Smooth muscle cell (in vitro differentiated cells): ENCODE data around the gene ANO10. TPM values are rescaled to one million over a fixed set of nuclear protein-coding genes. Genes with fewer than 3 reads are reported as not detected.

Experiments used
- DNase-seq: peaks from one replicate; lab custom pipeline; 2025; ENCODE audit not compliant: unreplicated experiment; lab: John Stamatoyannopoulos, UW
- H2AFZ ChIP-seq: fragments of 200-600 bp; sonication (generic); 2 replicates; pipeline ENCODE4 v1.6.0; 2016; ENCODE audit warnings: antibody characterized with exemption, low read depth, mild to moderate bottlenecking
- H3F3A ChIP-seq: fragments of 200-600 bp; sonication (generic); 2 replicates; pipeline ENCODE4 v1.6.0; 2017; ENCODE audit warnings: antibody characterized with exemption, low read depth
- H3K27ac ChIP-seq: fragments of 200-600 bp; sonication (generic); 2 replicates; pipeline ENCODE4 v1.5.1; 2016; ENCODE audit warnings: low read depth, mild to moderate bottlenecking
- H3K27me3 ChIP-seq: fragments of 200-600 bp; sonication (generic); 2 replicates; pipeline ENCODE4 v1.6.1; 2016; ENCODE audit warnings: low read depth, mild to moderate bottlenecking
- H3K36me3 ChIP-seq: fragments of 200-600 bp; sonication (generic); 2 replicates; pipeline ENCODE4 v1.5.1; 2016; ENCODE audit warnings: low read depth
- H3K4me1 ChIP-seq: fragments of 200-600 bp; sonication (generic); 2 replicates; pipeline ENCODE4 v1.5.1; 2016; ENCODE audit warnings: low read depth
- H3K4me2 ChIP-seq: fragments of 200-600 bp; sonication (generic); 2 replicates; pipeline ENCODE4 v1.6.0; 2016; ENCODE audit warnings: mild to moderate bottlenecking
- H3K4me3 ChIP-seq: fragments of 200-600 bp; sonication (generic); 2 replicates; pipeline ENCODE4 v1.5.1; 2016; ENCODE audit warnings: mild to moderate bottlenecking
- H3K79me2 ChIP-seq: fragments of 200-600 bp; sonication (generic); 2 replicates; pipeline ENCODE4 v1.6.0; 2016; ENCODE audit warnings: low read depth, mild to moderate bottlenecking
- H3K9ac ChIP-seq: fragments of 200-600 bp; sonication (generic); 2 replicates; pipeline ENCODE4 v1.6.0; 2016; ENCODE audit warnings: low read depth
- H3K9me3 ChIP-seq: fragments of 200-600 bp; sonication (generic); replicated peaks from 2 replicates; pipeline ENCODE4 v1.5.1; 2016; ENCODE audit warnings: low read depth
- H4K20me1 ChIP-seq: fragments of 200-600 bp; sonication (generic); 2 replicates; pipeline ENCODE4 v1.6.0; 2016; ENCODE audit warnings: low read depth
- WGBS: methylation state at CpG from one replicate; pipeline ENCODE4 v1.1.7; 2016; ENCODE audit warnings: low lambda C conversion rate; 5-methylcytosine and 5-hydroxymethylcytosine counted together
- polyA plus RNA-seq: library from polyadenylated mRNA; unstranded; fragments of >200 nt; fragmentation: Nextera tagmentation; extraction: Ambion mirVana; gene quantifications from 2 replicates; pipeline ENCODE4 v1.2.1, GENCODE V29; 2016
- total RNA-seq: library from RNA; depleted of rRNA; stranded (reverse); fragments of >200 nt; gene quantifications from 2 replicates; pipeline ENCODE4 v1.2.3, GENCODE V29; 2014
- TF ChIP-seq, protein P1 (sequence below): fragments of 200-600 bp; sonication (generic); IDR thresholded peaks from 2 replicates; pipeline ENCODE4 v1.5.1; 2017; ENCODE audit warnings: borderline replicate concordance, mild to moderate bottlenecking, antibody characterized with exemption; ENCODE audit not compliant: insufficient read depth, poor library complexity, severe bottlenecking

The ANO10 gene
- total and polyA plus RNA-seq, 2 experiments from 2014 or later, result 19.2 to 25.3 TPM

DNA sequence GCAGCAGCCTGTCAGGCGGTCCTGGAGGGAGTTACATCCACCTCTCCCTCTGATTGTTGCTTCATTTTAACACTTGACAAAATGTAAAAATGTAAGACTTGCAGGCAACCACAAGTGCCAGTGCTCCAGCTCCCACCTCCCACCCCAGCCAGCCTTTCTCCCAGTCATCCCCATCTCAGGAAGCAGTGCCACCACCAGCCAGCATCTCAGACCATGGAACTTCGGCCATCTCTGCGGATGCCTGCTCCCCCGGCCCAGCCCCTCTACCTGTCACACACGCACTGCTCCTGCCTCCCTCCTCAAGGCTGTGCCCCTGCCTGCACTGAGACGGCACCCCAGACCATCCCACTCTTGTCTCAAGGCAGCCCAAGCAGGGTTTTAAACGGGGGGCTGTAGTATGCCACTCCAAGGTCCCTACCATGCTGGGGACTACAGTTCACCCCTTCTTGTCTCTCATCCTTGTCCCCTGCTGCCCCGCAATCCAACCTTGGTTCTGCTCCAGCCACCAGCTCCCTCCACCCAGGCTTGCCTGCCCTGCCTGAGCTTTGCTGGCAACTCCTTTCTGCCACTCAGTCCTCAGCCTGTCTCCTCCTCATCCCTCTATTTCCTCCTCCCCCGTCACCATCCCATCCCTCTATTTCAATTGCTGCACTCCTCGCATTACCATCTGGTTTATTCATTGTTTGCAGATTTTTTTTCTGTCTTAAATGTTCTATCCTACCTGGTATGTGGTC is 249.6 kb downstream of the ANO10 start:
- Histone ChIP-seq H4K20me1 (no peaks in the 10 kb centered on the region), H3K4me1 (peaks cover 5% of the 10 kb centered on the region), H2AFZ (no peak overlapping the region), H3K27ac (no peak overlapping the region), H3K9ac (no peak overlapping the region), H3K9me3 (no peaks in the 10 kb centered on the region), H3F3A (no peaks in the 10 kb centered on the region), H3K79me2 (no peaks in the 10 kb centered on the region), H3K4me2 (no peak overlapping the region), H3K36me3 (no peaks in the 10 kb centered on the region), H3K27me3 (no peaks in the 10 kb centered on the region), H3K4me3 (no peak overlapping the region)
- WGBS, result 97% methylated on average over 10 of the region's 10 CpGs
- no peak for DNase-seq
- TF ChIP-seq, protein P1, sequence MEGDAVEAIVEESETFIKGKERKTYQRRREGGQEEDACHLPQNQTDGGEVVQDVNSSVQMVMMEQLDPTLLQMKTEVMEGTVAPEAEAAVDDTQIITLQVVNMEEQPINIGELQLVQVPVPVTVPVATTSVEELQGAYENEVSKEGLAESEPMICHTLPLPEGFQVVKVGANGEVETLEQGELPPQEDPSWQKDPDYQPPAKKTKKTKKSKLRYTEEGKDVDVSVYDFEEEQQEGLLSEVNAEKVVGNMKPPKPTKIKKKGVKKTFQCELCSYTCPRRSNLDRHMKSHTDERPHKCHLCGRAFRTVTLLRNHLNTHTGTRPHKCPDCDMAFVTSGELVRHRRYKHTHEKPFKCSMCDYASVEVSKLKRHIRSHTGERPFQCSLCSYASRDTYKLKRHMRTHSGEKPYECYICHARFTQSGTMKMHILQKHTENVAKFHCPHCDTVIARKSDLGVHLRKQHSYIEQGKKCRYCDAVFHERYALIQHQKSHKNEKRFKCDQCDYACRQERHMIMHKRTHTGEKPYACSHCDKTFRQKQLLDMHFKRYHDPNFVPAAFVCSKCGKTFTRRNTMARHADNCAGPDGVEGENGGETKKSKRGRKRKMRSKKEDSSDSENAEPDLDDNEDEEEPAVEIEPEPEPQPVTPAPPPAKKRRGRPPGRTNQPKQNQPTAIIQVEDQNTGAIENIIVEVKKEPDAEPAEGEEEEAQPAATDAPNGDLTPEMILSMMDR, result no peak

DNA sequence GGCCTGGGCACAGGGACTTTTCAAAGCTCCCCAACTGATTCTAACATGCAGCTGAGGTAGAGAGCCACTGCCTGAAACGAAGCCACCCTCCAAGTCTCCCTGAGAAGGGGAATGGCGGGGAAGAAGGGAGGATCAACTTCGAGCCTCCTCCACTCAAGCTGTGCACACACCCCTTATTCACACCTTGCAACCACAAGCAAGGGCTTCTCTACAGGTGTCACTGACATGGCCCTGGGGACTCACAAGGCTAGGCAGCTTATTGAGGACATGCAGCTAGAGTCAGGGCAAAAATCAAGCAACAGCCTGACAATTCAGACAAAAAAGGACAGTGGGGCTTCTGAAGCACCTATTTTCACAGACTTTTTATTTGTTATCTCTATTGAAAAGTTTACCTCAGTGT is 250.3 kb downstream of the ANO10 start:
- H3K36me3 ChIP-seq, result no peaks in the 10 kb centered on the region
- TF ChIP-seq, protein P1, result no peak
- H4K20me1 ChIP-seq, result no peaks in the 10 kb centered on the region
- no peak overlapping the region for H3K9ac ChIP-seq
- peaks cover 5% of the 10 kb centered on the region for H3K4me1 ChIP-seq
- no peak overlapping the region for H3K4me2 ChIP-seq
- H3K27me3 ChIP-seq, result no peaks in the 10 kb centered on the region
- H3F3A ChIP-seq, result no peaks in the 10 kb centered on the region
- no peaks in the 10 kb centered on the region for H3K9me3 ChIP-seq
- no peaks in the 10 kb centered on the region for H3K79me2 ChIP-seq
- no peak overlapping the region for H2AFZ ChIP-seq
- H3K27ac ChIP-seq, result no peak overlapping the region
- H3K4me3 ChIP-seq, result no peak overlapping the region
- 92% methylated on average over 3 of the region's 3 CpGs for WGBS
- DNase-seq, result no peak

DNA sequence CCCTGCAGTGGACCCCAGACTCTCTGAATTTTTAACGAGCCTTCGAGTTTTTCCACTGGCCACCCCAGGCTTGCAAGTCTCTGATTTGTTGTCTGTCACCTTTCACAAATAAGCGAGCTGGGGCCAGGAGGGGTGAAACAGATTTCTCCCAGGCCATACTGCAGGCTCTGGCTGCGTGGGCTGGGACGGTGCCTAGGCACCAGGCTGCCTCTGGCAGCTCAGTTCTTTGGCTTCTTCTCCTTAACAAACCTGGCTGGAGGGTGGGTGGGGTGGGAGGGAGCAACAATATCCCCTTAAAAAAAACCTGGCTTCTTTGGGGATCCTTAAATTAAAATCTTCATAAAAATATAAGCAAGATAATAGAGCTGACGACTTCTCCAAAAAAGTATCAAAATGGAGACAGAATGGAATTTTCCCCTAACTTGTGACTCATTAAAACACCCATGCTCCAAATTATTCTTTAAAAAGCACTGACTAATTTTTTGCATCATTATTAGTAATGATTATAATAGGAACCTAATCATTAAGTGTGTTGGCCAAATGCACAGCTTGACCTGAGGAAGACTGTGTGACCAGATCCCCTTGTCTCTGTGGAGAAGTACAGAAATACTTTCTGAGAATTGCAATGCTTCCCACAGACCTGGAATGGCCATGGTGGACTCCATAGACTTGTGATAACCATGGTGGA is 251.4 kb downstream of the ANO10 start:
- Histone ChIP-seq H3K4me3 (no peak overlapping the region), H3K4me2 (no peak overlapping the region), H3K79me2 (no peaks in the 10 kb centered on the region), H3F3A (no peaks in the 10 kb centered on the region), H3K9ac (no peak overlapping the region), H2AFZ (no peak overlapping the region), H3K36me3 (no peaks in the 10 kb centered on the region), H3K27me3 (no peaks in the 10 kb centered on the region), H3K9me3 (no peaks in the 10 kb centered on the region), H3K4me1 (peaks cover 5% of the 10 kb centered on the region), H3K27ac (no peak overlapping the region), H4K20me1 (no peaks in the 10 kb centered on the region)
- TF ChIP-seq, protein P1, result no peak
- DNase-seq, result no peak
- WGBS, result 72% methylated on average over 6 of the region's 6 CpGs
